CD4-positive, CD25-positive, alpha-beta regulatory T cell (primary cell): ENCODE measurements around the gene PSKH1. TPM values are rescaled to one million over a fixed set of nuclear protein-coding genes. Genes with fewer than 3 reads are reported as not detected.

Experiments used
- ATAC-seq, 2 donors: fragments of 150-1000 bp; cut with Tn5 transposase; one replicate each; pipeline ENCODE4 v1.10.0; 2021; ENCODE audit warnings: low read depth in 2 of 2, moderate number of reproducible peaks in 2 of 2, moderate library complexity in 1 of 2
- DNase-seq, 3 donors: peaks; one replicate each; pipeline versions ENCODE4 v3.0.0 to v3.0.0-alpha.2; 2012 to 2022; ENCODE audit warnings: mixed read lengths in 1 of 3
- H3K27ac ChIP-seq: one replicate; pipeline ENCODE4 v1.7.0; 2013; ENCODE audit warnings: mild to moderate bottlenecking, low read length; ENCODE audit not compliant: insufficient read depth, poor library complexity, severe bottlenecking
- H3K27me3 ChIP-seq: one replicate; pipeline ENCODE4 v1.7.0; 2013; ENCODE audit warnings: low read length; ENCODE audit not compliant: control insufficient read depth, insufficient read depth
- H3K36me3 ChIP-seq: one replicate; pipeline ENCODE4 v1.7.0; 2013; ENCODE audit warnings: mild to moderate bottlenecking, low read length, moderate library complexity; ENCODE audit not compliant: control insufficient read depth, insufficient read depth
- H3K4me1 ChIP-seq: 2 replicates; pipeline ENCODE4 v1.7.0; 2013; ENCODE audit warnings: mild to moderate bottlenecking, low read length; ENCODE audit not compliant: insufficient read depth, control insufficient read depth, poor library complexity, severe bottlenecking
- H3K4me3 ChIP-seq: one replicate; pipeline ENCODE4 v1.7.0; 2013; ENCODE audit warnings: low read depth, mild to moderate bottlenecking, low read length, moderate library complexity
- H3K9me3 ChIP-seq, 2 experiments: 1 replicate in 1 of 2; 2 replicates in 1 of 2; pipeline ENCODE4 v1.7.0; 2013; ENCODE audit warnings: low read length in 2 of 2, mild to moderate bottlenecking in 1 of 2, moderate library complexity in 1 of 2; ENCODE audit not compliant: control insufficient read depth in 2 of 2
- H3K27ac Mint-ChIP-seq, 3 donors: one replicate each; pipeline ENCODE4 v1.8.0; 2020 to 2022; ENCODE audit warnings: mild to moderate bottlenecking in 3 of 3, mixed read lengths in 3 of 3, moderate library complexity in 2 of 3
- H3K27me3 Mint-ChIP-seq: one replicate; pipeline ENCODE4 v1.8.0; 2022; ENCODE audit warnings: mild to moderate bottlenecking, mixed read lengths
- H3K36me3 Mint-ChIP-seq: one replicate; pipeline ENCODE4 v1.8.0; 2020; ENCODE audit warnings: mixed read lengths
- H3K4me1 Mint-ChIP-seq, 4 donors: one replicate each; pipeline ENCODE4 v1.8.0; 2020 to 2022; ENCODE audit warnings: mixed read lengths in 4 of 4, mild to moderate bottlenecking in 1 of 4
- H3K4me3 Mint-ChIP-seq, 4 donors: one replicate each; pipeline ENCODE4 v1.8.0; 2020 to 2022; ENCODE audit warnings: mild to moderate bottlenecking in 4 of 4, mixed read lengths in 4 of 4, moderate library complexity in 3 of 4
- H3K9me3 Mint-ChIP-seq, 7 donors: one replicate each; pipeline ENCODE4 v1.8.0; 2020 to 2022; ENCODE audit warnings: mixed read lengths in 7 of 7, mild to moderate bottlenecking in 3 of 7, moderate library complexity in 2 of 7
- polyA plus RNA-seq, 4 donors: library from polyadenylated mRNA; unstranded; fragments of 300-500 nt; fragmentation: Illumina TruSeq; gene quantifications; one replicate each; pipeline ENCODE4 v1.2.3, GENCODE V29; 2021
- total RNA-seq: library from RNA; stranded (reverse); gene quantifications from one replicate; pipeline ENCODE4 v1.2.3, GENCODE V29; 2022

The PSKH1 gene
- total and polyA plus RNA-seq, 5 donors from 2014 or later: 14.3 to 25.3 (median 22.8) TPM

- no peaks in the 10 kb centered on the region for H3K9me3 Mint-ChIP-seq
- no peaks in the 10 kb centered on the region for H3K4me1 Mint-ChIP-seq
- H3K27ac Mint-ChIP-seq: peak overlapping the region in 1 of 3 donors; percentile 84
- no peak overlapping the region for H3K27ac ChIP-seq
- H3K4me1 ChIP-seq: no peaks in the 10 kb centered on the region
- H3K4me3 ChIP-seq: no peak overlapping the region
- DNase-seq (no peak), ATAC-seq (no peak)
- H3K4me3 Mint-ChIP-seq: no peak overlapping the region
- no peaks in the 10 kb centered on the region for H3K27me3 ChIP-seq
- H3K36me3 ChIP-seq: peaks cover 8% of the 10 kb centered on the region
- H3K27me3 Mint-ChIP-seq: no peaks in the 10 kb centered on the region
- H3K36me3 Mint-ChIP-seq: peaks cover 9% of the 10 kb centered on the region
- H3K9me3 ChIP-seq: no peaks in the 10 kb centered on the region
Measured at GRCh38 chr16:67951485-67951884, 58.4 kb downstream of the PSKH1 start.

- ATAC-seq: no peak
Measured at GRCh38 chr16:67953641-67954375, 60.8 kb downstream of the PSKH1 start.

GRCh38 chr16:67954421-67955196 lies 61.6 kb downstream of the PSKH1 start:
- Histone ChIP-seq H3K36me3 (peaks cover 8% of the 10 kb centered on the region), H3K27me3 (no peaks in the 10 kb centered on the region), H3K4me1 (no peaks in the 10 kb centered on the region), H3K4me3 (no peak overlapping the region), H3K9me3 (no peaks in the 10 kb centered on the region), H3K27ac (no peak overlapping the region)
- H3K9me3 Mint-ChIP-seq: no peaks in the 10 kb centered on the region
- peaks cover 16% of the 10 kb centered on the region for H3K36me3 Mint-ChIP-seq
- no peaks in the 10 kb centered on the region for H3K27me3 Mint-ChIP-seq
- DNase-seq (no peak), ATAC-seq (no peak)
- H3K4me1 Mint-ChIP-seq: peaks cover 0 to 3% (median 0%) of the 10 kb centered on the region in 4 donors
- no peak overlapping the region for H3K4me3 Mint-ChIP-seq
- peak overlapping the region in 1 of 3 donors; percentile 43 for H3K27ac Mint-ChIP-seq

More at GRCh38 chr16:67953641-67954375, 60.8 kb downstream of the PSKH1 start:
- no peak overlapping the region for H3K4me3 Mint-ChIP-seq
- Histone ChIP-seq H3K4me1 (no peaks in the 10 kb centered on the region), H3K27ac (no peak overlapping the region), H3K36me3 (peaks cover 8% of the 10 kb centered on the region), H3K9me3 (no peaks in the 10 kb centered on the region), H3K4me3 (no peak overlapping the region), H3K27me3 (no peaks in the 10 kb centered on the region)
- no peak for DNase-seq
- no peaks in the 10 kb centered on the region for H3K27me3 Mint-ChIP-seq
- peaks cover 0 to 3% (median 0%) of the 10 kb centered on the region in 4 donors for H3K4me1 Mint-ChIP-seq
- peak overlapping the region in 1 of 3 donors; percentile 49 for H3K27ac Mint-ChIP-seq
- no peaks in the 10 kb centered on the region for H3K9me3 Mint-ChIP-seq
- peaks cover 16% of the 10 kb centered on the region for H3K36me3 Mint-ChIP-seq

- DNase-seq (no peak), ATAC-seq (no peak)
- Mint-ChIP-seq H3K27me3 (no peaks in the 10 kb centered on the region), H3K27ac (no peak overlapping the region), H3K36me3 (peaks cover 16% of the 10 kb centered on the region), H3K9me3 (no peaks in the 10 kb centered on the region), H3K4me3 (no peak overlapping the region), H3K4me1 (peaks cover 0 to 3% (median 0%) of the 10 kb centered on the region in 4 donors)
- H3K4me1 ChIP-seq: no peaks in the 10 kb centered on the region
- no peaks in the 10 kb centered on the region for H3K27me3 ChIP-seq
- H3K36me3 ChIP-seq: peaks cover 10% of the 10 kb centered on the region
- H3K27ac ChIP-seq: no peak overlapping the region
- H3K9me3 ChIP-seq: no peaks in the 10 kb centered on the region
- H3K4me3 ChIP-seq: no peak overlapping the region
Measured at GRCh38 chr16:67957622-67958021, 64.6 kb downstream of the PSKH1 start.

GRCh38 chr16:67959536-67960329 lies 66.7 kb downstream of the PSKH1 start:
- H3K4me3 ChIP-seq: no peak overlapping the region
- no peak overlapping the region for H3K27ac Mint-ChIP-seq
- no peaks in the 10 kb centered on the region for H3K27me3 Mint-ChIP-seq
- H3K27me3 ChIP-seq: no peaks in the 10 kb centered on the region
- no peaks in the 10 kb centered on the region for H3K9me3 ChIP-seq
- no peaks in the 10 kb centered on the region for H3K4me1 ChIP-seq
- peaks cover 11% of the 10 kb centered on the region for H3K36me3 ChIP-seq
- DNase-seq (no peak), ATAC-seq (no peak)
- peaks cover 16% of the 10 kb centered on the region for H3K36me3 Mint-ChIP-seq
- H3K4me3 Mint-ChIP-seq: no peak overlapping the region
- no peak overlapping the region for H3K27ac ChIP-seq
- peaks cover 0 to 5% (median 3%) of the 10 kb centered on the region in 4 donors for H3K4me1 Mint-ChIP-seq
- no peaks in the 10 kb centered on the region for H3K9me3 Mint-ChIP-seq

- Histone ChIP-seq H3K27me3 (no peaks in the 10 kb centered on the region), H3K9me3 (no peaks in the 10 kb centered on the region), H3K36me3 (peaks cover 11% of the 10 kb centered on the region), H3K4me1 (peaks cover 3% of the 10 kb centered on the region), H3K4me3 (no peak overlapping the region), H3K27ac (no peak overlapping the region)
- Mint-ChIP-seq H3K27me3 (no peaks in the 10 kb centered on the region), H3K27ac (no peak overlapping the region), H3K4me3 (peak overlapping the region in 1 of 4 donors; percentile 21), H3K9me3 (no peaks in the 10 kb centered on the region), H3K4me1 (peaks cover 0 to 21% (median 11%) of the 10 kb centered on the region in 4 donors), H3K36me3 (peaks cover 16% of the 10 kb centered on the region)
- ATAC-seq (no peak), DNase-seq (no peak)
Measured at GRCh38 chr16:67961551-67961957, 68.5 kb downstream of the PSKH1 start.

- peak overlapping the region in 1 of 3 donors; percentile 52 for H3K27ac Mint-ChIP-seq
- Histone ChIP-seq H3K4me3 (no peak overlapping the region), H3K27ac (no peak overlapping the region), H3K27me3 (no peaks in the 10 kb centered on the region), H3K9me3 (no peaks in the 10 kb centered on the region), H3K4me1 (peaks cover 9% of the 10 kb centered on the region), H3K36me3 (peaks cover 11% of the 10 kb centered on the region)
- DNase-seq: no peak
- H3K9me3 Mint-ChIP-seq: no peaks in the 10 kb centered on the region
- H3K4me3 Mint-ChIP-seq: no peak overlapping the region
- no peak for ATAC-seq
- H3K4me1 Mint-ChIP-seq: peaks cover 0 to 27% (median 15%) of the 10 kb centered on the region in 4 donors
- H3K27me3 Mint-ChIP-seq: no peaks in the 10 kb centered on the region
- peaks cover 16% of the 10 kb centered on the region for H3K36me3 Mint-ChIP-seq
Measured at GRCh38 chr16:67962135-67962534, 69.1 kb downstream of the PSKH1 start.
